Brain microvascular endothelial cell (primary cell): ENCODE measurements around the gene TGFBR1.

Source experiments
- DNase-seq: peaks from one replicate; pipeline ENCODE4 v3.0.0-alpha.2; 2020
- H3K27ac ChIP-seq: fragments of 250-450 bp; sonication (Bioruptor Pico); 2 replicates; pipeline ENCODE4 v1.5.1; 2020; ENCODE audit warnings: mild to moderate bottlenecking, moderate library complexity
- H3K27me3 ChIP-seq: fragments of 250-450 bp; sonication (Bioruptor Pico); replicated peaks from 2 replicates; pipeline ENCODE4 v1.5.1; 2020; ENCODE audit warnings: mild to moderate bottlenecking
- H3K36me3 ChIP-seq: fragments of 250-450 bp; sonication (Bioruptor Pico); replicated peaks from 2 replicates; pipeline ENCODE4 v1.5.1; 2020; ENCODE audit warnings: mild to moderate bottlenecking
- H3K4me3 ChIP-seq: 2 replicates; pipeline ENCODE4 v1.5.1; 2011; ENCODE audit warnings: low read depth, mild to moderate bottlenecking, control low read depth, low read length, moderate library complexity
- in situ Hi-C: cut with HindIII; loops from 2 replicates; pipeline ENCODE4 v1.10.0; 2017; ENCODE audit warnings: low sequenced_read_pairs, low pct_ligation_motif_present
- TF ChIP-seq, protein P1 (sequence below): IDR thresholded peaks from 2 replicates; pipeline ENCODE4 v1.5.1; 2011; ENCODE audit warnings: low read depth, mild to moderate bottlenecking, moderate library complexity, low read length, control low read depth, inconsistent platforms; ENCODE audit errors: missing control alignments

TGFBR1 gene

DNA sequence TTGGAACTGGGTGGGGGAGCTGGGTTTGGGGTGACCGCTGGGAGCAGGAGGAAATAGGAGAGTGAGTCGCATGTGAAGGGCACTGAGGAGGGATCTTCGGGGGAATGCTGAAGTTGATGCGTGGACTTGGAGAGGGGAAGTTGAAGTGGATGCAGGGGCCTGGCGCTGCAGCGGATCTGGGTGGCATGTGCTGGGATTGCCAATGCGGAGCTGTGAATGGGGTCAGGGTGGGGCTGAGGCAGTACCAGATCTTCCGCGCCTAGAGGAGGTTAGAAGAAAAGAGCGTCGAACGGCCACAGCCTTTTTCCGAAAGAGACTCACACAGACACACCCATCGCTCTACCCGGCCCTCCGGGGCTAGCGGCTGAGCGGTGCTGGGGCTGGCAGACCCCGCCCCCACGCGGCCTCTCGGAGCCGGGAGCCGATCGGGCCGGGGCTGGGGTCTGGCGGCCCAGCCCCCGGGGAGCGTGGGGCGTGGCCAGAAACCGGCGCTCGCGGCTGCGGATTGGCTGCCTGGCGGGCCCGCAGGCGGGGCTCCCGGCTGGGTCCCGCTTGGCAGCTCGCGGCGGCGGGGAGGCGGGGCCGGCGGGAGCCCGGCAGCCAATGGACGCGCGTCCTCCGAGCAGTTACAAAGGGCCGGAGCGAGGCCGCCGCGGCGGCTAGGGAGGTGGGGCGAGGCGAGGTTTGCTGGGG, at the start of gene TGFBR1:
TSS of gene TGFBR1 (plus strand) at position 655 of the 693 bp plus-strand sequence. CDS start 93 bp downstream, outside the sequence.
- peak within 1 kb of the TSS; percentile 95 for H3K27ac ChIP-seq
- in situ Hi-C loops: no loop called here
- no peaks in the 10 kb centered on the region for H3K36me3 ChIP-seq
- TF ChIP-seq, protein P1, sequence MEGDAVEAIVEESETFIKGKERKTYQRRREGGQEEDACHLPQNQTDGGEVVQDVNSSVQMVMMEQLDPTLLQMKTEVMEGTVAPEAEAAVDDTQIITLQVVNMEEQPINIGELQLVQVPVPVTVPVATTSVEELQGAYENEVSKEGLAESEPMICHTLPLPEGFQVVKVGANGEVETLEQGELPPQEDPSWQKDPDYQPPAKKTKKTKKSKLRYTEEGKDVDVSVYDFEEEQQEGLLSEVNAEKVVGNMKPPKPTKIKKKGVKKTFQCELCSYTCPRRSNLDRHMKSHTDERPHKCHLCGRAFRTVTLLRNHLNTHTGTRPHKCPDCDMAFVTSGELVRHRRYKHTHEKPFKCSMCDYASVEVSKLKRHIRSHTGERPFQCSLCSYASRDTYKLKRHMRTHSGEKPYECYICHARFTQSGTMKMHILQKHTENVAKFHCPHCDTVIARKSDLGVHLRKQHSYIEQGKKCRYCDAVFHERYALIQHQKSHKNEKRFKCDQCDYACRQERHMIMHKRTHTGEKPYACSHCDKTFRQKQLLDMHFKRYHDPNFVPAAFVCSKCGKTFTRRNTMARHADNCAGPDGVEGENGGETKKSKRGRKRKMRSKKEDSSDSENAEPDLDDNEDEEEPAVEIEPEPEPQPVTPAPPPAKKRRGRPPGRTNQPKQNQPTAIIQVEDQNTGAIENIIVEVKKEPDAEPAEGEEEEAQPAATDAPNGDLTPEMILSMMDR: peak; percentile 7
- no peaks in the 10 kb centered on the region for H3K27me3 ChIP-seq
- peak; percentile 82 for DNase-seq
- peak within 1 kb of the TSS; percentile 67 for H3K4me3 ChIP-seq

DNA sequence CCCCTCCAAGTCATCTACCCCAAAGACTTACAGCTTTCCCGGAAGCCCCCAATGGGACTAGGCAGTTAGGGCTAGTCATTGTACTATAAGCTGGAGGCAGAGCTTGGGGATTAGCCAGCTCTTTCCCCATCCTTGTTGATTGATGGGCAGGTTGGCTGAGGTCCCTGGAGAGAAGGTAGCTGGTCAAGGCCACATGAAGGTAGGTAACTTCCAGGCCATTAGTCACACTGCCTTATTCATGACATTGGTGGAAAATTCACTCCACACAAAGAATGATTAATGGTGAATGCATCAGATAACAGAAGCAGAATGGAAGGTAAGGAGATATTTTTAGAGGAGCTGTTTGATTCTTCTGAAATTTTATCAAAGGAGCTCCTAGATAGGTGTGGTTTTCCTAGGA, 49.5 kb upstream of the TGFBR1 start:
- Histone ChIP-seq H3K4me3 (no peak overlapping the region), H3K36me3 (no peaks in the 10 kb centered on the region), H3K27me3 (no peaks in the 10 kb centered on the region), H3K27ac (no peak overlapping the region)
- in situ Hi-C loops: no loop called here
- TF ChIP-seq, protein P1: no peak
- no peak for DNase-seq

DNA sequence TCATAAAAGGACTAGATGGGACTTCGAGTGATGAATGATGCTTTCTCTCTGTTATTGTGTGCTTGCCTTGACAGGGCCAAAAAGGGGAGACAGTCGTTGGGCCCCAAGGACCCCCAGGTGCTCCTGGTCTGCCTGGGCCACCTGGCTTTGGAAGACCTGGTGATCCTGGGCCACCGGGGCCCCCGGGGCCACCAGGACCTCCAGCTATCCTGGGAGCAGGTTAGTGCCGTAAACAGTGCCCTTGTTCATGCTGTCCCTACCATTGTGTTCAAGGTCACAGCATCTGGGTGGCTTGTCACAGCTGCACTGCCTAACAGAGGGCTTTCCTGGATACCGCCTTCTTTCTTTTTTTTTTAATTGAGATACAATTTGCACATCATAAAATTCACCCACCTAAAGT, 48.7 kb upstream of the TGFBR1 start:
- H3K36me3 ChIP-seq: no peaks in the 10 kb centered on the region
- DNase-seq: no peak
- in situ Hi-C loops: no loop called here
- peak overlapping the region; percentile 95 for H3K27ac ChIP-seq
- TF ChIP-seq, protein P1: no peak
- no peak overlapping the region for H3K4me3 ChIP-seq
- no peaks in the 10 kb centered on the region for H3K27me3 ChIP-seq

DNA sequence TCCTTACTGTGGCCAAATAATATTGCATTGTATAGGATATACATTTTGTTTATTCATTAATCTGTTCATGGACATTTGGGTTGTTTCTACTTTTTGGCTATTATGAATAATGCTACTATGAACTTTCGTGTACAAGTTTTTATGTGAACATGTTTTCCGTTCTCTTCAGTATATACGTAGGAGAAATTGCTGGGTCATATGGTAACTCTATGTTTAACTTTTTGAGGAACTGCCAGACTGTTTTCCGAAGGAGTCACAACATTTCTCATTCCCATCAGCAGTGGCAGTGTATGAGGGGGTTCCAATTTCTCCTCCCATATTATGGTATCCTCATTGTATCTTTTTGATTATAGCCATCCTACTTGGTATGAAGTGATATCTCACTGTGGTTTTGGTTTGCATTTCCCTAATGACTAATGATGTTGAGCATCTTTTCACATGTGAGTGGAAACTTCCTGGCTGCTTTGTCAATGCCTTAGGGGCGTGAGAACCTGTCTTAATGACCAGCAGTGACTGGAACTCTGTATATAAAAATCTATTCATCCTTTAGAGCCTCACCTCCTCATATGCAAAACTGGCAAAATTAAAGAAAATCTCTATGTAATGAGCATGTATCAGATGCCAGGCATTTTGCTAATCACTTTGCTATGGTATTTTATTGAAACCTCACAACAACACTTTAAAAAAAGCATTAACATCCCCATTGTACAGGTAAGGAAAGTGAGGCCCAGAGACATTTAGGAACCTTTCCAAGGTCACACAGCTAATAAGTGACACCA, 47.8 kb upstream of the TGFBR1 start:
- DNase-seq: peak; percentile 89
- no peaks in the 10 kb centered on the region for H3K27me3 ChIP-seq
- TF ChIP-seq, protein P1: no peak
- H3K27ac ChIP-seq: peak overlapping the region; percentile 95
- no peak overlapping the region for H3K4me3 ChIP-seq
- in situ Hi-C loops: no loop called here
- no peaks in the 10 kb centered on the region for H3K36me3 ChIP-seq

DNA sequence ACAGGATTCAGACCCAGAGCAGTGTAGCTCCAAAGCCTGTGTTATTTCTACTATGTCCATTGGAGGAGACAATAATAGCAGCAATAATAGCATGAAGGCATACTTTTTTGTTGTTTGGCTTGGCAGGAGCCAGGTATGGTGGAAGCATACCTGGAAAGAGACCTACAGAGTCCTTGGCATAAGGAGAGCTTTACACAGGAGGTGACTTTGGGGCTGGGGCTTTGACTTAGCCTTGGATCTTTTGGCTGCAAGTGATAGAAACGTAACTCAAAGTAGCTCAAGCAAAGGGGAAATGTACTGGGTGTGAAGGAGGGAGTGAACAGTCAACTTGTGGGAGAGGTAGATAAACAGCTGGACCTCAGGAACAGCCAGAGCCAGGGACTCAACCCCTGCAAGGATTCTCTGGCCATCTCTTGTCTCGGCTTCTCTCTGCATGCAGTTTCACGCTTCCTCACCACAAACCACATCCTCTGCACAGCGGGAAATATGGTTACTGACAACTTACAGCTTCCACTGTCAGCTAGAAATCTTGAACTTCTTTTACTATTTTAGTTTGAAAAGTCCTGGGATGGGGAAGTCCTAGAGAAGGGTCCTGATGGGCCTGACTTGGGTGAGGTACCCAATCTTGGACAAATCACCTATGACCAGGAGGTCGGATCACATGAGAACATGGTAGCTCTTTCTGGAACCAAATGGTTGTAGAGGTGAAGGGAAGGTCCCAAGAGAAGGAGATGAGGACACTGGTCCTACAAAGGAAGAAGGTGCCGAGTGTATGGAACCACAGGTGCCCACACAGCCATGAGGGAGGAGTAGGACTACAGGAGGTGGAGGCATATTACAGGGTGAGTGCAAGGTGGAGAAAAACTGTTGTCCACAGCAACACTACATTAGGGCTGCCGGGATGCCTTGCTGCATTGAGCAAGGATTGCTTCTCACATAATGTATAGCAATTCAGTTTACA, 47.0 kb upstream of the TGFBR1 start:
- in situ Hi-C loops: no loop called here
- no peak overlapping the region for H3K4me3 ChIP-seq
- no peaks in the 10 kb centered on the region for H3K27me3 ChIP-seq
- H3K36me3 ChIP-seq: no peaks in the 10 kb centered on the region
- TF ChIP-seq, protein P1: no peak
- peak; percentile 92 for DNase-seq
- H3K27ac ChIP-seq: peak overlapping the region; percentile 95
